HG03135 (cell line): ENCODE measurements around the gene ERV3-1.
"Not testable (repeated sequence)": the region's sequence is repeated elsewhere in the genome, so short reads cannot be mapped to it uniquely, and the experiment has no call there.

Experiments used
- ATAC-seq: cut with Tn5 transposase; IDR thresholded peaks from one replicate; pipeline ENCODE4 v1.9.1; 2021; ENCODE audit warnings: mild to moderate bottlenecking, moderate library complexity; ENCODE audit not compliant: unreplicated experiment

ERV3-1 gene

DNA sequence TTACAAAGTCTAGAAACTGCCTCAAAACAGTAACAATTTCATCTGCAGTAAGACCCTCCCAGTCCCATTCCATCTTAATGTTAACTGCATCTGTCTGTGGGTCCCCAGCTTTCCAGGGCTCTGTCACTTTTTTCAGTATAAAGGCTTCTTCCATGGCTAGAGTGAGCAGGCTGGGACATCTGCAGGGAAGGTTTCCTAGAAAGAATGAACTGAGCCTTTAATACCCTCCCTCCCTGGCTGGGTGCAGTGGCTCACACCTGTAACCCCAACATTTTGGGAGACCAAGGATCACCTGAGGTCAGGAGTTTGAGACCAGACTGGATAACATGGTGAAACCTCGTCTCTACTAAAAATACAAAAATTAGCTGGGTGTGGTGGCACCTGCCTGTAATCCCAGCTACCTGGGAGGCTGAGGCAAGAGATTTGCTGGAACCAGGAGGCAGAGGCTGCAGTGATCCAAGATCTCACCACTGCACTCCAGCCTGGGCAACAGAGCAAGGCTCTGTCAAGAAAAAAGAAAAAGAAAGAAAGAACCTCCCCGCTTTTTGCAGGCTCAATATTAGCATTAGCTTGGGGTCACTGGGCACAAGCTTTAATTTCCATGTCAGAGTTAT is 3.4 kb downstream of the ERV3-1 start:
- no peak for ATAC-seq

DNA sequence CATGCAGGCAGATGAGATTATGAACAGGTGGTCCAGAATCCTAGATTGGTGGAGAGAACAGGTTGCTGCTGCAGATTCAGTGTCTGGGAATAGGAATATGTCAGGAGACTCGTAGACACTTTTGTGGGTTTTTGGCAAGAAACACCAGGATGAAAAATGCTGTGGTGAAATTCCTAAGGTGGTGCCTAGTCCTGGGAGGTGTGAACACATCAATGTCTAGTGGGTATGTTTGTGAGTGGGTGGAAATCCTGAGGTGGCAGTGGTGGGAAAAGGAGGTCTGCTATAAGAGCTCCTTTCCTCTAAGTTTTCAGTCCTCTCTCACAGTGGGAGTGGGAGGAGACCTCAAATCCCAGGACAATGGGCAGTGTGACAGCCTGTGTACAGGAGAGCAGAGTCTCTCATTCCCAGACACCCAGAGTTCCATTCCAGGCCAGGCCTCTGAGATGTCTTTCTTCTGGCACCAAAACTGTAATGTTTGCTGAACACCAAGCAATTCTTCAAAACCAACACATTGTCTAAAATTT is 5.1 kb downstream of the ERV3-1 start:
- no peak for ATAC-seq

DNA sequence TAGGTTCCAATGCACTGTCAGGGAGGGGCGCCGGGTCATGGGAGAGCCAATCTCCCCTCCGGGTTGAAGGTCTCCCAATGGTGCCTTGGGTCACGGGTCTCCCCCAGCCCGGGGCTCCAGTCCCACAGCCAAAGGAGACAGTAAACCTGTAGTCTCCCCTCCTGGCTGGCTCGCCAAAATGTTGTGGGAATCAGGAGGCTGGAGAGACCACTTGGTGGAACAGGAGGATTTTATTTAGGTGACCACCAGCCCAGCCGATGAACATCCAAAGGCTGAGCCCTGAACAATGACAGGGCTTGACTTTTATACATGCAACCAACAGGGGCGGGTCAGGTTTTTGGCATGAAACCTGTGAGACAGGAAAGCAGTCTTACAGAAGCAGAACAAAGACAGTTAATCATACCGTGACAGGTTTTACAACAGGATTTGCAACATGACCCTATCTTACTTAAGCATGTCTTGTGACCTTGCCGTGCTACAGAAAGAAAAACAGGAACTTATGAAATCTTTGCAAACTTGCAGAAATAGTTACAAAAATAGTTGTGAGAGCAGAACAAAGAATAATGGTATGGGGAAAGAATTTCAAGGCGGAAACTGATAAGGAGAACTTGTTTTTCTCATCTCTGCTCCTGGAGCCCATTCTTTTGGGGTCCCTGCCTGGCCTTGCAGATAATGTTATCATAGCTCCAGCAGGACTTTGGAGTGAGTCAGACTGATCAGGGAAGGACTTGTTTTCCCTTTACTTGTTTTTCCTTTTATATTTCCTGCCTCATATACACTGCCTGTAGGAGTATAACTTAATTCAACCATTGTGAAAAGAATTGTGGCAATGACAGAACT is 7.1 kb downstream of the ERV3-1 start:
- ATAC-seq = peak; percentile 57

DNA sequence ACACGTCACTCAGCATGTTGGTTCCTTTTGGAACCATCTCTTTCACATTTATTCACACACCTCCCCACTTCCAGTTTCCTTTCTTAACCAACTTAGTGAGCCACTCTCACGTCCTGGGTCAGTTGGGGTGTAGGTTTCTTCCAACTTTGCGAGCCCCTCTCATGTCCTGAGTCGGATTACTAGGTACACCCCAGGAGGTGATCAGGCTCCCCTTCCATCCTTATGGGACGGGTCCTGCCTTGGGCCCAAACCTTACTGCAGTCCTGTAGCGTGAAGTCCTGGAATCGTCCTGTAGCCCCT is 7.7 kb downstream of the ERV3-1 start:
- ATAC-seq = no peak

DNA sequence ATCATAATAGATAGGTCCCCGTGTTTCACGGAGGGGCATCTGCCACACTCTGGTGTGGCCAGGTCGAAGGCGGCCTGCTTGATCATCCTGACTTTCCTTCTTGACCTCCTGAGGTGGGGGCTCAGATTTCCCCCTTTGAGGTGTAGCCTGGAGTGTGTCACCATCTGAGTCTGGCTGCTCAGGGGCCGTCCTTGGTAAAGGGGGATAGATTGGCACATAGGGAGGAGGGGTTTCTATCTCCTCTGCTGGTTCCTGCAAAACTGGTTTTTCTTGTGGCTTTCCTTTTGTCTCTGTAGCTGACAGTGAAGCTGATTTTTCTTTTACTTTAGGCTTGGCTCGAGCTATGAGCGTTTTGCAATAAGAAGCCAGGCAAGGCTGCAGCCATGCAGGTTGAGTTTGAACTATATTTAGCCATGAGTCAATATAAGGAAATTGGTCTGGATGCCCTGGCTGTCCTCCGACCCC is 8.5 kb downstream of the ERV3-1 start:
- no peak for ATAC-seq

DNA sequence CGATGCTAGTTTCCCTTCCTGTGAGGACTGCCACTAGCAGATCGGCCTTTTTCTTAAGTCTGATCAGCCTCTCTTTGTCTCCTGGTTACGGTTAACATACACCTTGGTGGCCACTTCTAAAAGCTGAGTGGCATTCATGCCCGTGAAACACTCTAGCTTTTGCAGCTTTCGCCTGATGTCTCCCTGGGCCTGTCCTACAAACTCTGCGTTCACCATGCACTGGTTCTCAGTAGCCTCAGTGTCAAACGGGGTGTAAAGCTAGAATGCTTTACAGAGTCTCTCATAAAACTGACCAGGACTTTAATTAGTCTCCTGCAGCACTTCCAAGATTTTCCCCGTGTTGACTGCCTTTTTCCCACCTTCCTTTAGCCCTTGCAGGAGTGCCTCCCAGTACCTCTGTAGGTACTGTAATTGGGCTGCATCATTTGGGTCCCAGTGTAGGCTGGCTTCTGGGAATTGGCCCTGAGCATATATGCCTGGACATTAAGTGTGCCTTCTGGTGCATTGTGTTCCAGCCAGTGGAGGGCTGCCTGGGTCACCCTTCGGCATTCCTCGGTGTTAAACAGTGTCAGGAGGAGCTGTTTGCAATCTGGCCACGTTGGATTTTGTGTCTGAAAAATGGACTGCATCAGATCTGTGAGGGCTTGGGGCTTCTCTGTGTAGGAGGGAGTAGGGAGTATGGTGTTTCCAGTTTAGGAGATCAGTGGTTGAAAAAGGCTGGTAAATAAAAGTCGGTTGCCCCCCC is 9.2 kb downstream of the ERV3-1 start:
- ATAC-seq = no peak

DNA sequence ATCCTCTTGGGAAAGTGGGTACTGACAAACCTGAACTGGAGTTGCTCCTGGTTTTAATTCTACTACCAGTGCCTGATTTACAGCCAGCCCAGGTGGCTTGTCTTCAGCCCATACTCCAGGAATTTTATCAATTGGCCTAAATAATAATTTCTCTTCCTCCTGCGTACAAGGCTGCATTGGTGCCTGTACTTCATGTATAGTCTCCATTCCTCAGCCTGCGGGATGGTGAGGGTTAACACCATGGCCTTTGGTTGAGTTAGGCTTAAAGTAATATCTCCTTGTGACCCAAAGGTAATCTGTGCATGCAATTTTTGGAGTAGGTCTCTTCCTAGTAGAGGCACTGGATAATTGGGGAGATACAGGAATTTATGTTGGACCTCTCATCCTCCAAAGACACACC is 10.2 kb downstream of the ERV3-1 start:
- ATAC-seq = no peak

DNA sequence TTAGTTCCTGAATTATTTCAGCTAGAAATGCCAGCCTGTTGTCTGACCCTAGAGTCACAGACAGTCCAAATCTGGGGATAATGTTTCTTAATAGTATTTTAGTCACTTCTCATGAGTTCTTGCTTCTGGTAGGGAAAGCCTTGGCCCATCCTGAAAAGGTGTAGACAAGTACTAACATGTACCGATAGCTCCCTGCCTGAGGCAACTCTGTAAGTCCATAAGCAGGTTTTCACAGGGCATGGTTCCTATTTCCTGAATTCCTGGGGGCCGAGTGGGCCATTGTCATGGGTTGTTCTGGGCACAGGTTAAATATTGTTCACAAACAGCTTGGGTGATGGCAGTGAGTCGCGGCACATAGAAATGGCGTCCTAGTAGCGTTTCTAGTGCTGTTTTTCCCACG is 12.6 kb downstream of the ERV3-1 start:
- no peak for ATAC-seq

DNA sequence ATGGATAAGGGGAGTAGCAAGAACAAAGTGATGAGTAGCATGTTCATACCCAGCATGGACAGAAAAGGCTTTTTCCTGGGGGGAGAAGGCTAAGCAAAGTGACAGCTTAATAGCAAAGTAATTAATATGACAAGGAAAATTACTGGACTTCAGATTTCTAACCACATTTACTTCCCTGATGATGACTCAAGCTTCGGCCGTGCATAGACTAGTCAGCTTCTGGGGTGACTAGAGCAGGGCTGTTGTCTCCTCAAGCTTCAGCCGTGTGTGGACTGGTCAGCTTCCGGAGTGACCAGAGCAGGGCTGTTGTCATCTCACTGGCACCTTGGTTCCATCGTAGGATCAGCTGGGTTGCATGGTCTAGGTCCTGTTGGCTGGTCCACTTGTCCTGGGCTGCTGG is 13.5 kb downstream of the ERV3-1 start:
- ATAC-seq = no peak

DNA sequence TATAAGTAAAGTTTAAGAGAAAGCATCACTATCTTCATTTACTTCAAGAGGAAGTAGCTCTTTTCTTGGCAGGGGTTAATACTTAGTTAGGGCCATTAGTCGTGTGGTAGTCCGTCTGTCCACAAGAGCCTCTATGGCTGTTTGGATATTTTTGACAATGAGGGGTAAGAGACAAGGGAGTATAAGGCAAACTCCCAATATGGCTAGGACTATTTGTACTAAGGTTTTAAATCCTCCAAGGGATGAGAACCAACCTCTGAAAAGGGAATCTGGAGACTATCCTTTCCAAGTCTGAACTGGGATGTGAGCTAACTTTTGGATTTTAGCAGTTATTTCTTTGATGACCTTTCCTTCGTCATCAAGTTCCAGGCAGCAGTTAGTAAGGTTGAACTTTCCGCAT is 15.6 kb downstream of the ERV3-1 start, which contains the start of gene ZNF117:
ZNF117 (minus strand) TSS at position 101 of the 400 bp plus-strand sequence.
- no peak for ATAC-seq

DNA sequence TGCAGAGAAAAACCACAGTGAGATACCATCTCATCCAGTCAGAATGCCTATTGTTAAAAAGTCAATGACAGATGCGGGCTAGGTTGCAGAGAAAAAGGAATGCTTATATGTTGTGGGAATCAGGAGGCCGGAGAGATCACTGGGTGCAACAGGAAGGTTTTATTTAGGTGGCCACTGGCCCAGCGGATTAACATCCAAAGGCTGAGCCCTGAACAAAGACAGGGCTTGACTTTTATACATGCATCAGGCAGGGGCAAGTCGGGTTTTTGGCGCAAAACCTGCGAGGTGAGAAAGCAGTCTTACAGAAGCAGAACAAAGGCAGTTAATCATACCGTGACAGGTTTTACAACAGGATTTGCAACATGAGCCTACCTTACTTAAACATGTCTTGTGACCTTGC is 16.3 kb downstream of the ERV3-1 start:
- ATAC-seq = no peak

DNA sequence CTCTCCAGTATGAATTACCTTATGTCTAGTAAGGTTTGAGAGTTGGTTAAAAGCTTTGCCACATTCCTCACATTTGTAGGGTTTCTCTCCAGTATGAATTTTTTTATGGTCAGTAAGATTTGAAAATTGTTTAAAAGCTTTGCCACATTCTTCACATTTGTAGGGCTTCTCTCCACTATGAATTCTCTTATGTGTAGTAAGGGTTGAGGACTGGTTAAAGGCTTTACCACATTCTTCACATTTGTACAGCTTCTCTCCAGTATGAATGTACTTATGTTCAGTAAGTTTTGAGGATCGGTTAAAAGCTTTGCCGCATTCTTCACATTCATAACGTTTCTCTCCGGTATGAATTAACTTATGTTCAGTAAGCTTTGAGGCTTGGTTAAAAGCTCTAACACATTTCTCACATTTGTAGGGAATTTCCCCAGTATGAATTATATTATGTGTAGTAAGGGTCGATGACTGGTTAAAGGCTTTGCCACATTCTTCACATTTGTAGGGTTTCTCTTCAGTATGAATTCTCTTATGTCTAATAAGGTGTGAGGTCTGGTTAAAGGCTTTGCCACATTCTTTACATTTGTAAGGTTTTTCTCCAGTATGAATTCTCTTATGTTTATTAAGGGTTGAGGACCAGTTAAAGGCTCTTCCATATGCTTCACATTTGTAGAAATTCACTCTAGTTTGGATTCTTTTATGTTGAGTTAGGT is 27.8 kb downstream of the ERV3-1 start:
- no peak for ATAC-seq

DNA sequence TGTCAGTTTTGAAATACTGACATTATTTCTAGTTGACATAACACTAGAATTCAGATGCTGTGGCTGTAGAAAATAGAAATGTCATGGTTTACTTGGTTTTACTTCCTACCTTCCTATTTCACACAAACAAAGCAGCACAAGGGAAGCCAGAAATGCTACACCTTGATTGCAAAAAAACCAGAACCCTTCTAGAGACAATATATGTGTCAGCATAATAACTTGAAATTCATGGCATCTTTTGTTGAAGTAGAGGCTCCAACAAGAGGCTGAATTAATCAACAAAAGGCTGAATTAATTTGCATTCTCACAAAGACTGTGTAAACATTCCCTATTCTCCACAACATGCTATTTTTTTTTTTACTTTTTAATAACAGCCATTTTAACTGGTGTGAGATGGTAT is 40.9 kb downstream of the ERV3-1 start:
- ATAC-seq = no peak

DNA sequence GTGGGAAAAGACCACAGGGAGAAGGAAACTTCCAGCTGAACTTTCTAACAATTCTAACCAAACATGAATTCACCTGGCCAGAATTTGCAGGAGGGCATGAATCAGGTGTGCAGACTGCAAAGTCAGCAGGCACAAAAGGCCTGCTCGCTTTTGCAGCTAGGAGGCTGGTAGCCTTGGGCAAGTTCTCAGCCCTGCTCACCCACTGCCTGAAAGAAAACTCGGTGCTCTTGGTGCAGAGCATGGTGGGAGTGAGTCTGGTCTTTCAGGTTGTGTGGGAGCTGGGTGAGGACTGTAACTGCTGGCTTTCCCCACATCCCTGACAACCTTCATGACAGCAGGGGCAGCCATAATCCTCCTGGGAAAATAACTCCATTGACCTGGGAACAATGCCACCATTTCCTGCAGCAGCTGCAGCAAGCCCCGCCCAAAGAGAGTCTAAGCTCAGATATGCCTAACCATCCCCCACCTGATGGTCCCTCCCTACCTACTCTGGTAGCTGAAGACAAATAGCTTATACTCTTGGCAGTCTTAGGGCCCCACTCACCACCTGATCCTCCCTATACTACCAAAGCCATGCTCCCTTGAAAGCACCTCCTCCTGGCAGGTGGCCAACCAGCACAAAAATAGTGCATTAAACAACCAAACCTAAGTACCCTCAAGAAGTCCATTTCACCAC is 47.3 kb downstream of the ERV3-1 start:
- ATAC-seq = no peak

DNA sequence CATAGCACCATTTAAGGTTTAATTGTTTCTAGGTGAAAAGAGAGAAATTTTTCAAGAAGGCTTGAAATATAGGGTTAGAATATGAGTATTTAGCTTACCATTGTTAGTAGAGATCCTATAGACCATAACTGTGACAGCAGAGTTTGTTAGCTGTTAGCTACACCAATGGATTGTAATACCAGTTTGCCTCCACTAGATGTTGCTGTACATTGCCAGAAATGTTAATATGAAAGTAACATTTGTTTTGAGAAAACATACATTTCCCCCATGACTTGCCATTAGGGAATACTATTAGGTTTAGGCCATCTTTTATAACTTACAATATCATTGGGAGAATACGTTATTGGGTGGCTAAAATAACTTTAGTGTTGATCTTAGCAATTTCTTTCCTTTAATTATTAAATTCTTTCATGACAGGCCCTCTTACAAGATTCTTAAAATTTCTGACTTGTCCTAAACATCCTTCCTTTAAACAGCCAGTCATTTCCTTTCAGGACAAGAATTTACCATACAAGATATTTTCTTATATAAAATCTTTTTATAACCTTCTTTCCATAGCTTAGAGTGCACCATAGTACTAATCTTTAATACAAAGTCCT is 55.1 kb downstream of the ERV3-1 start:
- no peak for ATAC-seq

DNA sequence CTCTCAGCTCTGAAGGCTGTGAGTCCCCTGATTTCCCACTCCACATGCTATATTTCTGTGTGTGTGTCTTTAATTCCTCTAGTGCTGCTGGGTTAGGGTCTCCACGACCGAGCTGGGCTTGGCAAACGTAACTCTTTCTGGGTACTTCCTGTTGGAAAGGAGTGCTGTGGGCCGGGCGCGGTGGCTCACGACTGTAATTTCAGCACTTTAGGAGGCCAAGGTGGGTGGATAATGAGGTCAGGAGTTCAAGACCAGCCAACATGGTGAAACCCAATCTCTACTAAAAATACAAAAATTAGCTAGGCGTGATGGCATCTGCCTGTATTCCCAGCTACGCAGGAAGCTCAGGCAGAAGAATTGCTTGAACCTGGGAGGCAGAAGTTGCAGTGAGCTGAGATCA is 55.8 kb downstream of the ERV3-1 start:
- not testable (repeated sequence) for ATAC-seq

DNA sequence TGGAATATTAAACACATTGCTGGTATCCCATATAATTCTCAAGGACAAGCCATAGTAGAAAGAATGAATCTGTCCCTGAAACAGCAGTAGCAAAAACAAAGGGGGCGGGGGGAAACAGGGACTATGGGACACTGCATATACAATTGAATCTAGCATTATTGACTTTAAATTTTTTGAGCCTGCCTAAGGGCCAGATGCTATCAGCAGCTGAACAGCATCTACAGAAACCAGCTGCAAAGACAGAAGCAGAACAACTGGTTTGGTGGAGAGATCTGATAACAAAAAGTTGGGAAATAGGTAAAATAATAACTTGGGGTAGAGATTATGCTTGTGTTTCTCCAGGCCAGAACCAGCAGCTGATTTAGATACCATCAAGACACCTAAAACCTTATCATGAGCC is 57.7 kb downstream of the ERV3-1 start:
- not testable (repeated sequence) for ATAC-seq

DNA sequence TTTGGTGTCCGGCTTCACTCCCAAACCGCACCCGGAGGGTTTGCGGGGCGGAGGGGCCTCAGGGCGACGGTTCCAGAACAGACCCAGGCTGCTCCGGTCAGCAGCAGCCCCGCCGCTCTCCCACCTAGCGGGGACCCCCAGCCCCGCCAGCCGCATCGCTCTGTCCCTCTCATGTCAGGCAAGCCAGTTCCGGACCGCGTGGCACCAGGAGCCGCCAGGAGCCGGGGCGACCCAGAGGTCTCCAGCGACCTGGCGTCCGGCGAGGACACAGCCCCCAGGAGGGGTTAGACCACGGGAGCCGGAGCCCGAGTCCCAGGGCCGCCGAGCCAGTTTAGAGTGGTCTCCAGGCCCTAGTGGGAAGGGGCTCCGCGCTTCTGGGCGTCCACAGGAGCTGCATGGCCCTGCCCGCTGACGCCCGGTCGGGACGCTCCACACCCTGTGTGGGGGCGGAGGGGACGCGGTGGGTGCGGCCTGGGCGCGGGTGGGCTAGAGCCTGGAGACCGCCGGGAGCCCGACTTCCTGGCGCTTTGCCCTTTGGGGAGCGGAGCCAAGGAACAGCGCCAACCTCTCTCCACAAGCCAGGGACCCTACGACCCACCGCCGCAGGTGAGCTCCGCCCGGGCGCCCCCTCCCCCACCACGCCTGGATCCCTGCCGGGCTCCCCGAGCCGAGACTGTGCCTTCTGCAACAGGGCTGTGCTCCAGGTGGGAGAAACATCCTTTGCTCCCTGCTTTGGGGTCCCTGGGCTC is 59.1 kb downstream of the ERV3-1 start:
- no peak for ATAC-seq

DNA sequence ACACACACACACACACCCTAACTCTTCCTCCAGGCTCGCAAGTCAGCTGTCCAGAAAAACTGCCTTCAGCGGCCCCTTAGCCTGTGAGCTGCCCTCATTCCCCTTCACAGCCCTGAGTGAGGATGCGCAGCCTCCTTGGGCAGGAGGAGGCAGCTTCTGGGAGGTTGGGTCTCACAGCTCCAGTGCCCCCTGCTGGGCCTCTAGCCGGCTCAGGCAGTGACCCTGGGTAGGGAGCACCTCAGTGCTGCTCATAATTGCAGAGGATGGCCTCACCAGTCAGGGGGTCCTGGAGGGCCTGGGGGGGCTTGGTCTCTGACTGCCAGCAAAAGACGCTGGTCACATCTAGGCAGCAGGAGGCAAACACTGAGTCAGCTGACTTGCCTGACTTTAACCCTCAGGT is 59.7 kb downstream of the ERV3-1 start:
- no peak for ATAC-seq
